ENCODE results near the gene USP49.

DNA sequence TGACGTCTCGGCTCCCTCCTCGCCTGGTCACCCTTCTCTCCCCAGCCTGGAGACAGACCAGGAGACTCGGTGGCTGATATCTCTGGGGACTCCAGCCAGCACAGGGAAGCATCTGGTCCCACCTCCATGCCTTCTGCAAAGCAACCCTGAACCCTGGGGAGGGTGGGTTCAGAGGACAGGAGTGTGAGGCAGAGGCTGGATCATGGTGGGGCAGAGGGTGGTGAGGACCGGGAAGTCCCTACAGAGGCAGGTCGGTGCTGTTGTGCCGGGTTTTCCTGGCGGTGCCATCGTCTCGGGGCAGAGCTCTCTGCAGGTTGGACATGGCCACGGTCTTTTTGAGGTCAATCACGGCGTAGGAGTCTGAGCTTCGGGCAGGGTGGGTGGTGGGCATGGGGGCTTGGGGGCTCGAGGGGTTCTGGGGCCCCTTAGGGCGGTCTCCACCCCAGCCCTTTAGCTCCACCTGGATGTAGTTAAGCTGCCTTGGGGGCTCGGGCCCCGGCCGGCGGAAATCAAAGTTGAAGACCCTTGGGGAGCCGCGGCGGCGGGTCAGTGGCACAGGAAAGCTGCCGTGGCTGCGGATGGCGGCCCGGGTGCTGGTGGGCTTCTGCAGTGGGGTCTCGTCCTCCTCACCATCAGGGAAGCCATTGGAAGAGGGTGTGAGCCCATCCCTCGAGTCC is 124.7 kb downstream of the USP49 start:
- TF ChIP-seq POLR2A (IDR thresholded peaks at IDR 0.05; ENCODE audit: low read depth, low read length) = no peak
- no peak for TF ChIP-seq POLR2AphosphoS5 (IDR thresholded peaks at IDR 0.05; ENCODE audit: low read depth, low read length)
- TF ChIP-seq TAF1 (IDR thresholded peaks at IDR 0.05; ENCODE audit: borderline replicate concordance, low read depth, low read length) = no peak

Data from GM12892 (cell line).